ENCODE measurements around the gene TRPC4AP. TPM values are rescaled to one million over a fixed set of nuclear protein-coding genes. Genes with fewer than 3 reads are reported as not detected.
"Not testable (repeated sequence)": the region's sequence is repeated elsewhere in the genome, so short reads cannot be mapped to it uniquely, and the experiment has no call there.

Gene TRPC4AP
- total and polyA plus RNA-seq, 12 donors: 33.8 to 87.2 (median 78.1) TPM

- Histone ChIP-seq H3K27ac (no peak overlapping the region), H3K27me3 (no peaks in the 10 kb centered on the region), H3K4me1 (replicated peaks in 1 of 2) (peaks cover 20 to 46% of the 10 kb centered on the region in 2 donors), H3K9me3 (replicated peaks in 1 of 3) (no peaks in the 10 kb centered on the region), H3K4me3 (no peak overlapping the region), H3K36me3 (replicated peaks in 1 of 2) (peaks cover 0 to 5% of the 10 kb centered on the region in 2 donors)
- 94 to 96% (median 95%) methylated on average over 11 of the region's 11 CpGs for WGBS, 4 donors
- no peak for TF ChIP-seq POLR2A (IDR thresholded peaks at IDR 0.05)
- TF ChIP-seq, protein P1, sequence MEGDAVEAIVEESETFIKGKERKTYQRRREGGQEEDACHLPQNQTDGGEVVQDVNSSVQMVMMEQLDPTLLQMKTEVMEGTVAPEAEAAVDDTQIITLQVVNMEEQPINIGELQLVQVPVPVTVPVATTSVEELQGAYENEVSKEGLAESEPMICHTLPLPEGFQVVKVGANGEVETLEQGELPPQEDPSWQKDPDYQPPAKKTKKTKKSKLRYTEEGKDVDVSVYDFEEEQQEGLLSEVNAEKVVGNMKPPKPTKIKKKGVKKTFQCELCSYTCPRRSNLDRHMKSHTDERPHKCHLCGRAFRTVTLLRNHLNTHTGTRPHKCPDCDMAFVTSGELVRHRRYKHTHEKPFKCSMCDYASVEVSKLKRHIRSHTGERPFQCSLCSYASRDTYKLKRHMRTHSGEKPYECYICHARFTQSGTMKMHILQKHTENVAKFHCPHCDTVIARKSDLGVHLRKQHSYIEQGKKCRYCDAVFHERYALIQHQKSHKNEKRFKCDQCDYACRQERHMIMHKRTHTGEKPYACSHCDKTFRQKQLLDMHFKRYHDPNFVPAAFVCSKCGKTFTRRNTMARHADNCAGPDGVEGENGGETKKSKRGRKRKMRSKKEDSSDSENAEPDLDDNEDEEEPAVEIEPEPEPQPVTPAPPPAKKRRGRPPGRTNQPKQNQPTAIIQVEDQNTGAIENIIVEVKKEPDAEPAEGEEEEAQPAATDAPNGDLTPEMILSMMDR (IDR thresholded peaks at IDR 0.05): no peak
- intact Hi-C loops (cut with DNase I): loop anchor here in 1 of 2 donors (10.0 kb wide), 1 partner anchor 61 kb away; no protein-coding TSS in a partner anchor
- no peak for DNase-seq
These were observed 7.0 kb downstream of the TRPC4AP start for GRCh38 chr20:35085477-35086225.

DNA sequence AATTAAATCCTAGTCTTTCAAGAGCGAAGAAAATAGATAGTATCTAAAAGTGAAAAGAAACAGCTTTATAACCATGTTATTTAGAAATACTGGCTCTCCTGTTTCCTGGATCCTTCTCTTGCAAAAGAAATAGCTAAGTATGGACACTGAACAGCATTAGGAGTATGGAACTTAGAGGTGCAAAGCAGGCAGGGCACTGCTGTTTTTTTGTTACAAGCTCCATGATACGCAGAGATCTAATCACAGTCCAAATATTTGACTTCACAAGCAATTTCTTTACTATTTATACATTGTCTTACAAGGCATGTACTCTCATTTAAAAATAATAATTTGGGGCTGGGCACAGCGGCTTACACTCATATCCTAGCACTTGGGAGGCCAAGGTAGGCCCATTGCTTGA, 7.6 kb downstream of the TRPC4AP start:
- TF ChIP-seq POLR2A (IDR thresholded peaks at IDR 0.05): no peak
- TF ChIP-seq, protein P1 (IDR thresholded peaks at IDR 0.05): no peak
- DNase-seq: no peak
- Histone ChIP-seq H3K9me3 (replicated peaks in 1 of 3) (no peaks in the 10 kb centered on the region), H3K4me3 (no peak overlapping the region), H3K36me3 (replicated peaks in 1 of 2) (peaks cover 0 to 5% of the 10 kb centered on the region in 2 donors), H3K4me1 (replicated peaks in 1 of 2) (peaks cover 18 to 46% of the 10 kb centered on the region in 2 donors), H3K27ac (no peak overlapping the region), H3K27me3 (no peaks in the 10 kb centered on the region)
- WGBS, 4 donors: 89 to 92% (median 91%) methylated on average over 3 of the region's 3 CpGs
- intact Hi-C loops (cut with DNase I): loop anchor here in 1 of 2 donors (10.0 kb wide), 1 partner anchor 60 kb away; no protein-coding TSS in a partner anchor

DNA sequence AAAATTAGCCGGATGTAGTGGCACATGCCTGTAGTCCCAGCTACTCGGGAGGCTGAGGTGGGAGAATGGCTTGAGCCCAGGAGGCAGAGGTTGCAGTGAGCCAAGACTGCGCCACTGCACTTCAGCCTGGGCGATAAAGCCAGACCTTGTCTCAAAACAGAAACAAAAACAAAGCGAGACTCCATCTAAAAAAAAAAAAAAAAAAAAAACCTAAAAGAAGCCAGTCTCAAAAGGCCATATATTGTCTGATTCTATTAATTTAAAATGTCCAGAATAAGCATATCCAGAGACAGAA, 12.3 kb downstream of the TRPC4AP start:
- peaks cover 7 to 36% of the 10 kb centered on the region in 2 donors for H3K4me1 ChIP-seq (replicated peaks in 1 of 2)
- intact Hi-C loops (cut with DNase I): loop anchor here in 1 of 2 donors (10.0 kb wide), 1 partner anchor 55 kb away; no protein-coding TSS in a partner anchor
- H3K27me3 ChIP-seq; H3K9me3 ChIP-seq (replicated peaks in 1 of 3); H3K4me3 ChIP-seq: not testable (repeated sequence)
- H3K36me3 ChIP-seq (replicated peaks in 1 of 2): peaks cover 0 to 19% of the 10 kb centered on the region in 2 donors
- peak in 3 of 7 donors; percentile 32 to 49 (median 36) for DNase-seq
- WGBS, 4 donors: 34 to 42% (median 36%) methylated on average over 5 of the region's 5 CpGs
- H3K27ac ChIP-seq: peak overlapping the region in 2 of 5 donors; percentile 24 to 26

DNA sequence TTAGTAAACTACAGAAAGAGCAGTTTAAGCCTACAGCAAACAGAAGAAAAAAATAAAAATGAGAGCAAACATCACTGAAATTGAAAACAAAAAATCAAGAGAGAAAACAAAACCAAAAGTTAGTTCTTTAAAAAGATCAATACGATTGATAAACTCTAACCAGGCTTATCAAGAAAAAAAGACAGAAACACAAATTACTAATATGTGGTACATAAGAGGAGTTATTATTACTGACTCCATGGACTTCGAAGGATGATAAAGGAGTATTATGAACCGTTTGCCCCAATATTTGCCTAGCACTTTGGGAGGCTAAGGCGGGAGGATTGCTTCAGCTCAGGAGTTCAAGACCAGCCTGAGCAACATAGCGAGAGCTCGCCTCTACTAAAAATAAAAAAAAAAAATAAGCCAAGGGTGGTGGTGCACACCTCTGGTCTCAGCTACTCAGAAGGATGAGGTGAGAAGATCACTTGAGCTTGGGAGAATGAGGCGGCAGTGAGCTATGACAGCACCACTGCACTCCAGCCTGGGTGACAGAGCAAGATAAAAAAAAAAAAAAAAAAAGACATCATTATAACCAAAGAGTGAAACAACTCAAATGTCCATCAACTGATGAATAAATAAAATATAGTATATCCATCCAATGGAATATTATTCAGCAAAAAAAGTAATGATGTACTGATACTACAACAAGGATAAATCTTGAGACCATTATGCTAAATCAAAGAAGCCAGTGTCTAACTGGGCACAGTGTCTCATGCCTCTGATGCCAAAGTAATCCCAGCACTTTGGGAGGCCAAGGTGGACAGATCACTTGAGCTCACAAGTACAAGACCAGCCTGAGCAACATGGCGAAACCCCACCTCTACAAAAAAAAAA, 12.9 kb downstream of the TRPC4AP start:
- H3K9me3 ChIP-seq (replicated peaks in 1 of 3): no peaks in the 10 kb centered on the region
- H3K27me3 ChIP-seq: no peaks in the 10 kb centered on the region
- H3K4me1 ChIP-seq (replicated peaks in 1 of 2): peaks cover 7 to 36% of the 10 kb centered on the region in 2 donors
- DNase-seq: no peak
- peaks cover 0 to 19% of the 10 kb centered on the region in 2 donors for H3K36me3 ChIP-seq (replicated peaks in 1 of 2)
- H3K27ac ChIP-seq: peak overlapping the region in 2 of 5 donors; percentile 24 to 26
- WGBS, 4 donors: 77 to 91% (median 83%) methylated on average over 8 of the region's 8 CpGs
- H3K4me3 ChIP-seq: no peak overlapping the region
- TF ChIP-seq, protein P1 (IDR thresholded peaks at IDR 0.05): no peak
- intact Hi-C loops (cut with DNase I): loop anchor here in 1 of 2 donors (10.0 kb wide), 1 partner anchor 55 kb away; no protein-coding TSS in a partner anchor
